ENCODE measurements around the gene IL1RAP.

IL1RAP gene

DNA sequence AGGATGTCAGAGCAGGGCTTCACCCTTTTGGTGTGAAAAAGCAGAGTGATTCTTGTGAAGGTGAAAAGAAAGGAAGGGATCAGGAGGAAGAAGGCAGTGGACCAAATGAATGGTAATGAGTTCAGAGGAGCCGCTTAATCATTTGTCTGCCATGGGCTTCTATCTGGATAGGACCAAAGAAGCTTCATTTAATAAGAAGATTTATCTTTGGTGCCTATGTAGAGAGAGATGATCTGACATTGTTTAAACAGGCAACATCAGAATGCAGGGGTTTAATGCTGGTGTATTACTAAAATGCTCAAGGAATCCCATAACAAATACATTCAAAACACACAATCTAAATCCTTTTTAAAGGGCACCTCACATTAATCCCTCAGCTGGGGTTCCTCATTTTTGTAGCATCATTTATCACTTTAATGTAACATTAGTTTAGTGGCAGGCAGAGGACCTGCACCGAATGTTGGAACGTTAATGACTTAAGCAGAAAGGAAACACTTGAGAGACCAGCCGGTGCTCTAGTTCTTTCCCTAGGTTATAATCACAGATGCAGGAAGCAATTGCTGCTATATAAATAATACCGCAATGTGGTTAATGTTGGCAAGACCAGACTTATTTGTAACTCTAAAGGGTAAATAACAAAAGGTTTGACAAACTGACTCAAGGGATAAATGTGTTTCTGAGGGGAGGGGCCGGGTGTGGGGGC is 27.9 kb upstream of the IL1RAP start:
- Histone ChIP-seq H3K36me3 (ENCODE audit: insufficient read depth) (no peaks in the 10 kb centered on the region), H3K79me2 (ENCODE audit: insufficient read depth, low read depth) (no peaks in the 10 kb centered on the region), H3K4me1 (ENCODE audit: low read depth, poor library complexity, severe bottlenecking) (no peaks in the 10 kb centered on the region), H2AFZ (ENCODE audit: low read depth) (no peak overlapping the region), H3K9ac (no peak overlapping the region), H3K4me2 (no peak overlapping the region), H3K27ac (no peak overlapping the region), H4K20me1 (ENCODE audit: insufficient read depth) (no peaks in the 10 kb centered on the region), H3K4me3 (IDR thresholded peaks at IDR 0.05; ENCODE audit: insufficient read depth, low read depth, low read length) (no peak overlapping the region), H3K27me3 (ENCODE audit: insufficient read depth, low read depth) (no peaks in the 10 kb centered on the region)
- TF ChIP-seq, protein P1, sequence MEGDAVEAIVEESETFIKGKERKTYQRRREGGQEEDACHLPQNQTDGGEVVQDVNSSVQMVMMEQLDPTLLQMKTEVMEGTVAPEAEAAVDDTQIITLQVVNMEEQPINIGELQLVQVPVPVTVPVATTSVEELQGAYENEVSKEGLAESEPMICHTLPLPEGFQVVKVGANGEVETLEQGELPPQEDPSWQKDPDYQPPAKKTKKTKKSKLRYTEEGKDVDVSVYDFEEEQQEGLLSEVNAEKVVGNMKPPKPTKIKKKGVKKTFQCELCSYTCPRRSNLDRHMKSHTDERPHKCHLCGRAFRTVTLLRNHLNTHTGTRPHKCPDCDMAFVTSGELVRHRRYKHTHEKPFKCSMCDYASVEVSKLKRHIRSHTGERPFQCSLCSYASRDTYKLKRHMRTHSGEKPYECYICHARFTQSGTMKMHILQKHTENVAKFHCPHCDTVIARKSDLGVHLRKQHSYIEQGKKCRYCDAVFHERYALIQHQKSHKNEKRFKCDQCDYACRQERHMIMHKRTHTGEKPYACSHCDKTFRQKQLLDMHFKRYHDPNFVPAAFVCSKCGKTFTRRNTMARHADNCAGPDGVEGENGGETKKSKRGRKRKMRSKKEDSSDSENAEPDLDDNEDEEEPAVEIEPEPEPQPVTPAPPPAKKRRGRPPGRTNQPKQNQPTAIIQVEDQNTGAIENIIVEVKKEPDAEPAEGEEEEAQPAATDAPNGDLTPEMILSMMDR (conservative IDR thresholded peaks at IDR 0.05; ENCODE audit: low read depth, low read length): no peak

DNA sequence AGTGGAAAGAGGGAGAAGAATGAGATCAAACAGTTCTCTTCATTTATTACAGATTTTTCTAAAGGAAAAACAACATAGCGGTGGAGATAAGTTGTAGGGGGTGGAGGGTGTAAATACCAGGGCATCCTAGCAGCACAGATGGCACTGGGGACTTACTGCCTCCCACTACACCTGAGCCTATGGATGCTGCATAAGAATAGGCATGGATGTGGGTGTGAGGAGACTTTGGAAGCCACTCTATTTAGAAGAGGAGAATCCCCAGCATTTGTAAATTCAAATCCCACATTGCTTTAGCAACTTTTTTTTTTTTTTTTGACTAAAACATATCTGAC is 27.4 kb upstream of the IL1RAP start:
- H3K9ac ChIP-seq: no peak overlapping the region
- H3K27ac ChIP-seq: no peak overlapping the region
- H3K4me2 ChIP-seq: no peak overlapping the region
- no peaks in the 10 kb centered on the region for H3K36me3 ChIP-seq (ENCODE audit: insufficient read depth)
- no peaks in the 10 kb centered on the region for H3K4me1 ChIP-seq (ENCODE audit: low read depth, poor library complexity, severe bottlenecking)
- H3K79me2 ChIP-seq (ENCODE audit: insufficient read depth, low read depth): no peaks in the 10 kb centered on the region
- TF ChIP-seq, protein P1 (conservative IDR thresholded peaks at IDR 0.05; ENCODE audit: low read depth, low read length): no peak
- no peak overlapping the region for H2AFZ ChIP-seq (ENCODE audit: low read depth)
- no peak overlapping the region for H3K4me3 ChIP-seq (IDR thresholded peaks at IDR 0.05; ENCODE audit: insufficient read depth, low read depth, low read length)
- no peaks in the 10 kb centered on the region for H3K27me3 ChIP-seq (ENCODE audit: insufficient read depth, low read depth)
- no peaks in the 10 kb centered on the region for H4K20me1 ChIP-seq (ENCODE audit: insufficient read depth)

DNA sequence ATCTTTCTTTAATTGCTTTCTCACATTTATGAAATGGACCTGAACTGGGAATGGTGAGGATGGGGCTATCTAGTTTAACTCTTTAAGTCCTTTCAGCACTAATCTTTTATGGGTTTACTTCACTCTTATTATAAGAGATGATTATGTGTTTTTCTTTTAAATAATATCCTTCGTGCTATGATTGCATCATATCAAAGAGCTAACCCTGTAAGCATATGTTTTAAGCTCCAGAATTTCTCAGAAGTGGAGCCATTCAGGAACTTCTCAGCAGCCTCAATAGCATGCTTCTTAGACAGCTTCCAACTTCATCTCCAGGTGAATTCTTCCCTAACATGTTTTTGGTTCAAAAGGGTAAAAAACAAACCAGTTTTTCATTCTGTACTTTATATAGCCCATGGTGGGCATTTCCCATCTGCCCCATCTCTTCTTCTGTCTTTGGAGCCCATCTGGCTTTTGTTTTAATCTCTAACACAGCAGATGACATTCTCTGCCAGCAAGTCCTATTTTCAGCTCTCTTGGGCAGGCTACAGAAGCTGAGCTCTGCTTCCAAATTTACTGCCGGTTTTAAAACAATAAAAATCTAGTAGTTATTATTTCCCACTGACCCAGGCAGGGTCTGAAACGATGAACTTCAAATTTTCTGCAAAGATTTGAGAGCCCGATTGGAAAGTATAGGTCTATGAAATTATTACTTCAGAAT is 26.8 kb upstream of the IL1RAP start:
- Histone ChIP-seq H3K79me2 (ENCODE audit: insufficient read depth, low read depth) (no peaks in the 10 kb centered on the region), H2AFZ (ENCODE audit: low read depth) (no peak overlapping the region), H4K20me1 (ENCODE audit: insufficient read depth) (no peaks in the 10 kb centered on the region), H3K4me2 (no peak overlapping the region), H3K9ac (no peak overlapping the region), H3K4me1 (ENCODE audit: low read depth, poor library complexity, severe bottlenecking) (no peaks in the 10 kb centered on the region), H3K27ac (no peak overlapping the region), H3K36me3 (ENCODE audit: insufficient read depth) (no peaks in the 10 kb centered on the region), H3K27me3 (ENCODE audit: insufficient read depth, low read depth) (no peaks in the 10 kb centered on the region), H3K4me3 (IDR thresholded peaks at IDR 0.05; ENCODE audit: insufficient read depth, low read depth, low read length) (no peak overlapping the region)
- TF ChIP-seq, protein P1 (conservative IDR thresholded peaks at IDR 0.05; ENCODE audit: low read depth, low read length): no peak

DNA sequence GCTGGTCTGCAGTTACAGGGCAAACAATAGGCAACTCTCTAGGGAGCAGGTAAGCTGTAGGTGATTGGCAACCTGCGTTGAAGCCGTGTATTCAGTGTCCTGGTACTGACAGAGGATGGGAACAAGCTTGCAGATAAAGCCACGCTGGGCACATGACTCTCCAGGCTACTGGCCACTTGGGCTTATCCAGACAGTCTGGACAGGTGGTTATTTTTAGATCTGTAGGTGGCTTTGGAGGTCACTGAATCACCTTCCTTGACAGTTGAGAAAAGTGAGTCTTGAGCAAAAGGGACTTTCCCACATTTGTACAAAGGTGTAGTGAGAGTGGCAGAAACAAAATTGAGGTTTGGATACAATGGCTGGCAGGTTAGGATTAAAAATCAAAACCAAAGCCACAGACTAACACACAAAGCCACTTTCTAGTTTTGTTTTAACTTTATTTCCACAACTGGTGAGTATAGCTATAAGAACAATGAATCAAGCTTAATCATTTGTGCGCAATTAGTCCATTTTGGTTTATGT is 22.3 kb upstream of the IL1RAP start:
- no peak overlapping the region for H3K4me3 ChIP-seq (IDR thresholded peaks at IDR 0.05; ENCODE audit: insufficient read depth, low read depth, low read length)
- H3K36me3 ChIP-seq (ENCODE audit: insufficient read depth): no peaks in the 10 kb centered on the region
- H3K4me1 ChIP-seq (ENCODE audit: low read depth, poor library complexity, severe bottlenecking): no peaks in the 10 kb centered on the region
- H3K27ac ChIP-seq: no peak overlapping the region
- no peaks in the 10 kb centered on the region for H3K27me3 ChIP-seq (ENCODE audit: insufficient read depth, low read depth)
- no peak overlapping the region for H2AFZ ChIP-seq (ENCODE audit: low read depth)
- H3K4me2 ChIP-seq: no peak overlapping the region
- H3K79me2 ChIP-seq (ENCODE audit: insufficient read depth, low read depth): no peaks in the 10 kb centered on the region
- TF ChIP-seq, protein P1 (conservative IDR thresholded peaks at IDR 0.05; ENCODE audit: low read depth, low read length): no peak
- no peaks in the 10 kb centered on the region for H4K20me1 ChIP-seq (ENCODE audit: insufficient read depth)
- no peak overlapping the region for H3K9ac ChIP-seq

All from KMS-11 (cell line).